OCI-LY7 (cell line): ENCODE measurements around the gene RAPGEF5. TPM values are rescaled to one million over a fixed set of nuclear protein-coding genes. Genes with fewer than 3 reads are reported as not detected.

Experiments
- BruUV-seq: library from RNA; stranded (reverse); fragments of 400-500 nt; replicated peaks from 2 replicates; lab custom pipeline; 2021; lab: Mats Ljungman, UMichigan
- CTCF ChIA-PET: fragments of 300-600 bp; sonication (Branson Sonifier 250); formaldehyde crosslinking; loops from one replicate; lab custom pipeline; 2022; ENCODE audit warnings: antibody characterized with exemption; ENCODE audit not compliant: unreplicated experiment; lab: Charles Lee
- POLR2A ChIA-PET: fragments of 300-600 bp; sonication (Branson Sonifier 250); formaldehyde crosslinking; loops from one replicate; lab custom pipeline; 2022; ENCODE audit warnings: antibody characterized with exemption; lab: Charles Lee
- DNase-seq: peaks from one replicate; pipeline ENCODE4 v3.0.0-alpha.2; 2015; ENCODE audit warnings: low spot score
- H2AFZ ChIP-seq: fragments of 200-600 bp; sonication (generic), shearing (Covaris generic); 2 replicates; pipeline ENCODE4 v1.6.1; 2014; ENCODE audit warnings: mild to moderate bottlenecking, antibody characterized with exemption, low read length, moderate library complexity
- H3K27ac ChIP-seq: fragments of 200-600 bp; sonication (generic); 2 replicates; pipeline ENCODE4 v1.5.1; 2014; ENCODE audit warnings: mixed run types, low read depth, mild to moderate bottlenecking, moderate library complexity, low read length, inconsistent platforms; ENCODE audit not compliant: poor library complexity, severe bottlenecking
- H3K36me3 ChIP-seq: fragments of 200-600 bp; sonication (generic); 2 replicates; pipeline ENCODE4 v1.6.1; 2014; ENCODE audit warnings: mild to moderate bottlenecking, antibody characterized with exemption, low read length, moderate library complexity, mixed read lengths; ENCODE audit not compliant: insufficient read depth
- H3K4me1 ChIP-seq: fragments of 200-600 bp; sonication (generic); 2 replicates; pipeline ENCODE4 v1.5.1; 2014; ENCODE audit warnings: mild to moderate bottlenecking, low read length; ENCODE audit not compliant: insufficient read depth, poor library complexity, severe bottlenecking
- H3K4me2 ChIP-seq: fragments of 200-600 bp; sonication (generic); 2 replicates; pipeline ENCODE4 v1.6.1; 2014; ENCODE audit warnings: mild to moderate bottlenecking, low read length
- H3K4me3 ChIP-seq: fragments of 200-600 bp; sonication (generic); 2 replicates; pipeline ENCODE4 v1.5.1; 2014; ENCODE audit warnings: mild to moderate bottlenecking, low read depth, low read length; ENCODE audit not compliant: poor library complexity, severe bottlenecking
- H3K79me2 ChIP-seq: fragments of 200-600 bp; sonication (generic); 2 replicates; pipeline ENCODE4 v1.6.1; 2016; ENCODE audit warnings: low read depth, mild to moderate bottlenecking, low read length, moderate library complexity, mixed read lengths; ENCODE audit not compliant: insufficient read depth
- H3K9me2 ChIP-seq: fragments of 200-600 bp; sonication (generic); 2 replicates; pipeline ENCODE4 v1.6.1; 2016; ENCODE audit warnings: mild to moderate bottlenecking, low read length, mixed read lengths; ENCODE audit not compliant: insufficient read depth
- H3K9me3 ChIP-seq: fragments of 200-600 bp; sonication (generic); 2 replicates; pipeline ENCODE4 v1.6.1; 2014; ENCODE audit warnings: mild to moderate bottlenecking, mixed run types, low read length, mixed read lengths
- H4K20me1 ChIP-seq: fragments of 200-600 bp; sonication (generic); 2 replicates; pipeline ENCODE4 v1.6.1; 2014; ENCODE audit warnings: mild to moderate bottlenecking, antibody characterized with exemption, low read length, moderate library complexity, mixed read lengths; ENCODE audit not compliant: insufficient read depth
- CTCF ChIP-seq: fragments of 200-600 bp; sonication (generic); conservative IDR thresholded peaks from 2 replicates; pipeline ENCODE4 v1.5.1; 2014; ENCODE audit warnings: mild to moderate bottlenecking, antibody characterized with exemption, low read length, moderate library complexity, mixed read lengths
- EZH2phosphoT487 ChIP-seq: fragments of 200-600 bp; sonication (generic); IDR thresholded peaks from 2 replicates; pipeline ENCODE4 v1.6.1; 2018; ENCODE audit warnings: low read depth, borderline replicate concordance, mild to moderate bottlenecking, mixed run types, antibody characterized with exemption, low read length, moderate library complexity, mixed read lengths
- intact Hi-C: fragments of 100-400 bp; cut with micrococcal nuclease; formaldehyde crosslinking; loops from one replicate; pipeline ENCODE4 v1.10.0; 2022; ENCODE audit not compliant: unreplicated experiment
- total RNA-seq, 2 experiments: library from RNA; depleted of rRNA in 1 of 2; stranded (reverse); fragments of >200 nt in 1 of 2; shearing (Covaris generic) in 1 of 2; gene quantifications; 2 replicates each; pipeline ENCODE4 v1.2.3, GENCODE V29; 2014 to 2022

Gene RAPGEF5
- total RNA-seq, 2 experiments from 2014 or later = 114 to 115 TPM

DNA sequence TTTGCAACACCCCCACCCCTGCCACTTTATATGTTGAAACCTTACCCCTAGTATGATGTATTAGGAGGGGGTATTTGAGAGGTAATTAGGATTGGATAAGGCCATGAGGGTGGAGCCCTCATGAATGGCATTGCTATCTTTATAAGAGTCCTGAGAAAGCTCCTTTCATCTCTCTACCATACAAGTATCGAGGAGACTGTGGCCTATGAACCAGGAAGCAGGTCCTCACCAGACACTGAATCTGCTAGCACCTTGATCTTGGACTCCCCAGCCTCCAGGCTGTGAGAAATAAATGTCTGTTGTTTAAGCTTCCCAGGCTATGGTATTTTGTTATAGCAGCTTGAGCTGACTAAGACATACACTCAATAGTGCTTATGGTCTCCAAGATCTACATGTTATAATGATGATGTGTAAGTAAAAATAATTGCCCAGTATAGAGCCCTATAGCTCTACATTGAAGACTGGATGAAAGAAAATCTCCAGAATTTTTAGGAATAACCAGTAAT is 188.8 kb downstream of the RAPGEF5 start:
- Histone ChIP-seq H3K27ac (no peak overlapping the region), H3K9me3 (no peaks in the 10 kb centered on the region), H2AFZ (no peak overlapping the region), H3K79me2 (no peaks in the 10 kb centered on the region), H3K4me1 (no peaks in the 10 kb centered on the region), H3K4me3 (no peak overlapping the region), H4K20me1 (no peaks in the 10 kb centered on the region), H3K4me2 (no peak overlapping the region), H3K36me3 (peaks cover 79% of the 10 kb centered on the region), H3K9me2 (no peaks in the 10 kb centered on the region)
- no peak for DNase-seq
- TF ChIP-seq CTCF (no peak), EZH2phosphoT487 (no peak)
- POLR2A ChIA-PET = interaction anchor here (0.9 kb wide), 1 partner anchor 28 kb away, joined by 4 read pairs; no protein-coding TSS in a partner anchor
- intact Hi-C loops = no loop called here
- no TSS peak for BruUV-seq
- CTCF ChIA-PET = interaction anchor here (0.6 kb wide), 1 partner anchor 302 kb away, joined by 6 read pairs; no protein-coding TSS in a partner anchor

DNA sequence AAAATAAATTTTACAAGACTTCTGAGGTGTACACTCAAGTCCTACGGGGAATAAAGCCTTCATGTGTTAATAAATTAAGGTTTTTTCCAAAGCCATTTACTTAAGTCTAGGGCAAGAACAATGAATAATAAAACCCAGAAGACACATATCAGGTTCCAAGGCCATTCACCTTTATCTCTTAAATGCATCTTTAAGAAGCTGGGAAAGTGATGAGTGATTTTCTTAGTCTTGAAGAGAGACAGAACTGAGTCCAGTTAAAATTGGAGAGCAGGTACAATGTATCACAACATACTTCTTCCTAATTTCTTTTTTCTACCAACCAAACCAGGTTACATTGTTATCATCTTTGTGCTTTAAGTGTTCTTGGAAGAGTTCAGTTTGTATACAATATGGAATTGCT is 189.5 kb downstream of the RAPGEF5 start:
- DNase-seq = no peak
- H3K4me1 ChIP-seq = no peaks in the 10 kb centered on the region
- no peaks in the 10 kb centered on the region for H3K9me2 ChIP-seq
- H4K20me1 ChIP-seq = no peaks in the 10 kb centered on the region
- H3K9me3 ChIP-seq = no peaks in the 10 kb centered on the region
- BruUV-seq = no TSS peak
- no peak overlapping the region for H2AFZ ChIP-seq
- H3K27ac ChIP-seq = no peak overlapping the region
- H3K4me2 ChIP-seq = no peak overlapping the region
- TF ChIP-seq EZH2phosphoT487 (no peak), CTCF (no peak)
- ChIA-PET POLR2A (no interaction called here), CTCF (interaction anchor here (0.6 kb wide), 1 partner anchor 302 kb away, joined by 6 read pairs; no protein-coding TSS in a partner anchor)
- intact Hi-C loops = no loop called here
- no peak overlapping the region for H3K4me3 ChIP-seq
- no peaks in the 10 kb centered on the region for H3K79me2 ChIP-seq
- H3K36me3 ChIP-seq = peaks cover 77% of the 10 kb centered on the region

DNA sequence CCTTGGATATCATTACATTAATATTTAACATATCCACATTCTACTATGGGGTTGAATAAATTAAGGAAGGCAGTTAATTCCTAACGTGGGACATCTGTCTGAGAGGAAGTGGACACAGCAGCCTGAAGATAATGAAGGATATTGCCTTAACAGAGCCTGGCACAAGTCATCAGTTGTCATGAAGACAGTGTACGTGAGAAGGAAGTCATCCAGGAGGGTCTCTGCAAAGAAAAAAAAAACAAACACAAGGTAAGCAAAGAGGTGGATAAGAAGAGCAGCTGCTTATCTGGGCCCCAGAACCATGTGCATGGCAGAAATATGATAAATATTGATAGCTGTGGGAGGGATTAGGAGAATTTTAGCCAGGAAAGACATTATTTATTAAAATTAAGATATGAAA is 190.0 kb downstream of the RAPGEF5 start:
- no peak overlapping the region for H3K27ac ChIP-seq
- H3K4me1 ChIP-seq = no peaks in the 10 kb centered on the region
- H3K4me2 ChIP-seq = no peak overlapping the region
- no peaks in the 10 kb centered on the region for H3K9me2 ChIP-seq
- no TSS peak for BruUV-seq
- no peak overlapping the region for H2AFZ ChIP-seq
- CTCF ChIA-PET = no interaction called here
- H4K20me1 ChIP-seq = no peaks in the 10 kb centered on the region
- no peak overlapping the region for H3K4me3 ChIP-seq
- POLR2A ChIA-PET = no interaction called here
- H3K9me3 ChIP-seq = no peaks in the 10 kb centered on the region
- H3K36me3 ChIP-seq = peaks cover 81% of the 10 kb centered on the region
- no peak for TF ChIP-seq CTCF
- no peak for TF ChIP-seq EZH2phosphoT487
- DNase-seq = no peak
- intact Hi-C loops = no loop called here
- no peaks in the 10 kb centered on the region for H3K79me2 ChIP-seq
